HG02571 (cell line): ENCODE measurements around the gene APEH.
A peak's percentile ranks its signal among the peaks of the same experiment; 100 is the strongest.

Experiments used
- ATAC-seq: cut with Tn5 transposase; IDR thresholded peaks from one replicate; pipeline ENCODE4 v1.9.1; 2021; ENCODE audit warnings: mild to moderate bottlenecking, moderate library complexity; ENCODE audit not compliant: unreplicated experiment

The APEH gene

DNA sequence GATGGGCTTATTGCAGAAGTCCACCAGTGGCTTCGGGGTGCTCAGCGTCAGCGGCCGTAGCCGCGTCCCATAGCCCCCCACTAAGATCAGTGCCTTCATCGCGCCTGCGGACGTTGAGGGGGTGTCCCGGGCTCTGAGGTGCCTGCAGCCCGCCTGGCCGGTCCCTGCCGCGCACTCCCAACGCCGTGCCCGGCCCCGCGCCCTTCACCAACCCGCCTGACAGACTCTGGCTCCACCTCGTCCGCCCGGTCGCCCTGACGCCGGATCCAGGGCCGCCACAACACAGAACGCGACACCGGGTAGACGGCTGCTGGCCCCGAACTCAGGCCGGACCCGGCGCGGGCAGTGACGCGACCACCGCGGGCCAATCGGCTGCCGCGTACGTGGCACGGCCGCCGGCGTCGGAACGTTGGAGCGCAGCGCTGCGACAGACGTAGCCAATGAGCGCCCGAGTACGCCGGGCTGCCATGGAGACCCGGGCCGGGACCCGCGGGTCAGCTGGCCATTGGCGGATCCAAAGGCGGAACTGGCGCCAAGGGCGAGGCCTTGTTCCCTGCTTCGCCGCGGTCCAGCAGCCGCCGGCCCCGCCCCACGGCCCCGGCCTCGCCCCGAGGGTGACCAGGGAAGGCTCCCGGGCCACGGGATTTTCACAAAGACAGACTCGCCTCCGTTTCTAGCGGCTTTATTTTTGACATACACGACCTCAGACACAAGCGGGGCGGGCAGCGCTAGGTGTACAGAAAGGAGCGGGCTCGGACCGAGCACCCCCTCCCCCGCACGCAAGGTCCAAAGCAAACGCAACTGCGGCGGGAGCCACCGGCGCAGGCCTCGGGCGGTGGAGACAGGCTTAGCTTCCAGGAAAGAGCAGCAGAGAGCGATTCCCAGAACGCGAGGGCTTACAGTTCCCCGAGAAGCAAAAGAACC, 49.7 kb downstream of the APEH start, which contains the start of gene GMPPB:
TSS of gene GMPPB (minus strand) at position 324 of the 924 bp plus-strand sequence. CDS start at position 99, 225 bp downstream.
- ATAC-seq = peak; percentile 74

- no peak for ATAC-seq
Measured at GRCh38 chr3:49724586-49724985, 50.4 kb downstream of the APEH start.

DNA sequence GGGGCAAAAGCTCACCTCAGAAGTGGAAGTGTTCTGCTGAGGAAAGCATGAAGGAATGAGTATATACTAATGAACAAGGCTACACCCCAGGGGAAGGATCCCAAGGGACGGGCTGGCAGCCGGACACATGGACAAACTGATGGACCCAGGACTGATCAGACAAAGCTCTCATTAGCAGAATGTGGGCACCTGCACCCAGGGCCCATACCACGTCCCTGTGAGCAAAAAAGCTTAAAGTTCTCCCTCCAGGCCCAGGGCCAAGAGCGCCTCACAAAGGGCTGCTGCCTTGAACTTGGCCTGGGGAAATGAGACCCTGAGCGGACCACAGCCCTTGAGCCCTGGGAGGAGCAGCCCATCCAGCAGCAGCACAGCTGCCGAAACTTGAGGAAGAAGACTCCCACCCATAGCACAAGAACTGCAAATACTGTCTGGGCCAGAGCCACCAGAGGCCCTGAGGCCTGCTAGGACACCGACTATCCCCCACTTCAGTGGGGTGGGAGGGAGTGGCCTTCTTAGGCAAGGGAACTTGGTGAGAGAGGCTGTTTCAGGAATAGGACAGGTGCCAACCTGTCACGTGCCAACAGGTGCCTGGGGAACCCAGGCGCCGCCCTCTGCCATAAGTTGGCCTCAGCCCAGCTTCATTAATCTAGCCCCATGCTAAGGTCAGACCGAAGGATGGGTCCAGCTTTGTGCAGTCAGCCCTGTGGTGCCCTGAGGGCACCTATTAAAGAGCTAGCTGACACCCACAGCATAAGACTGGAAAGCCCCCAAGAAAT, 51.9 kb downstream of the APEH start:
- no peak for ATAC-seq

DNA sequence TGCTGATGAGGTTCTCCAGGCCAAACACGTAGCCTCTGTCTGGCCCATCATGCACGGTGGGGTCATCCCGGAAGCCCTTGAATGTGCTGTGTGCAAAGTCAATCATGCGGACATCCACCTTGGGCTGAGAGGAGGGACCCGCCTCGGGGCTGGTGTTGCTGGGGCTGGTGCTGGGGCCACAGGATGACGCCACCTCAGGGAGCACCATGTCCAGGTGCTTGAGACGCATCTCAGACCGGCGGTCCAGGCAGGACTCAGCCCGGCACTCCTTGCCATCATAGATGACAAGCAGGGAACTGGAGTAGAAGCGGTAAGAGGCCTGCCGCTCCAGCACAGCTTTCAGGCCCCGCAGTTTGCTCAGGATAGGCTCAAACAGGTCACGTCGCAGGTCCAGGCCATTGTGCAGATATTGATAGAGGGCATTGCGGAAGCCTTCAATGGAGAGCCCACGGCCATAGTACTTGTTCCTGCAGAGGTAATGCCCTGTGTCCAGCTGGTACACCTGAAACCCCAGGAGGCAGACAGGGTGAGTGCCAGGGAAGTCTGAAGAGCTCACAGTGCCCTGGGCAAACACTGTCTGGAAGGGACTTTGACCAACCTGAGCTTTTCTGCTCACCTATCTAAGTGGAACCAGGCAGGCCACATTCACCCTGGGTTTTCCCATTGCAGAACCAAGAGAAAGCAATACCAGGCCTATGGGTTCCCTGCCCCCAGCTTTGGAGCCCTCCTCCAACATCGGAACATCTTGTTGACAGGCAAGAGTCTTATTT, 53.2 kb downstream of the APEH start:
- no peak for ATAC-seq

GRCh38 chr3:49727924-49728361, 53.8 kb downstream of the APEH start:
- no peak for ATAC-seq

- ATAC-seq = no peak
Measured at GRCh38 chr3:49729966-49730609, 55.9 kb downstream of the APEH start.

GRCh38 chr3:49732597-49732996, 58.4 kb downstream of the APEH start:
- ATAC-seq = no peak

GRCh38 chr3:49733551-49733950, 59.4 kb downstream of the APEH start:
- no peak for ATAC-seq
